SK-N-SH treated with all-trans-retinoic acid at 6 μM for 48 hours (cell line): Measurements from ENCODE around the gene VPS35L.

Source experiments
- BACH2 ChIP-seq: fragments of 250-450 bp; sonication (Bioruptor Pico); IDR thresholded peaks from 2 replicates; pipeline ENCODE4 v1.9.0; 2021; ENCODE audit warnings: mild to moderate bottlenecking, borderline replicate concordance
- CREB5 ChIP-seq: fragments of 250-450 bp; sonication (Bioruptor Pico); IDR thresholded peaks from 2 replicates; pipeline ENCODE4 v1.5.1; 2020; ENCODE audit warnings: low read depth, mild to moderate bottlenecking, moderate library complexity
- PATZ1 ChIP-seq: fragments of 250-450 bp; sonication (Bioruptor Pico); IDR thresholded peaks from 2 replicates; pipeline ENCODE4 v1.8.0; 2020; ENCODE audit warnings: mild to moderate bottlenecking, moderate library complexity, borderline replicate concordance
- SNAI2 ChIP-seq: fragments of 250-450 bp; sonication (Bioruptor Pico); IDR thresholded peaks from 2 replicates; pipeline ENCODE4 v1.5.0; 2020; ENCODE audit warnings: mild to moderate bottlenecking, moderate library complexity
- ZC3H10 ChIP-seq: fragments of 250-450 bp; sonication (Bioruptor Pico); IDR thresholded peaks from 2 replicates; pipeline ENCODE4 v1.5.1; 2021; ENCODE audit warnings: mild to moderate bottlenecking, moderate library complexity
- ZNF565 ChIP-seq: fragments of 450-650 bp; formaldehyde crosslinking; conservative IDR thresholded peaks from 2 replicates; pipeline ENCODE4 v1.5.0; 2020; ENCODE audit warnings: low read depth, mild to moderate bottlenecking, moderate library complexity
- ZNF70 ChIP-seq: fragments of 450-650 bp; formaldehyde crosslinking; IDR thresholded peaks from 2 replicates; pipeline ENCODE4 v1.5.0; 2020; ENCODE audit warnings: mild to moderate bottlenecking, moderate library complexity

GRCh38 chr16:19567560-19567959 is 12.1 kb downstream of the VPS35L start:
- TF ChIP-seq ZC3H10 (CRISPR knock-in tag) (no peak), BACH2 (CRISPR knock-in tag) (no peak), PATZ1 (CRISPR knock-in tag) (no peak), ZNF565 (CRISPR knock-in tag) (no peak), ZNF70 (CRISPR knock-in tag) (no peak), CREB5 (CRISPR knock-in tag) (no peak), SNAI2 (CRISPR knock-in tag) (no peak)
